GM19239 (cell line): Measurements from ENCODE around the gene STH.
A peak's percentile ranks its signal among the peaks of the same experiment; 100 is the strongest.
"Not testable (repeated sequence)": the region's sequence is repeated elsewhere in the genome, so short reads cannot be mapped to it uniquely, and the experiment has no call there.

Source experiments
- DNase-seq: peaks from one replicate; pipeline ENCODE4 v3.0.0; 2011; ENCODE audit warnings: low spot score; ENCODE audit not compliant: insufficient read length
- FAIRE-seq: peaks from 2 replicates; lab custom pipeline; 2011; peaks lifted over from hg19 to GRCh38; lab: Jason Lieb, UNC

The STH gene

GRCh38 chr17:45998987-45999899 is at the start of gene STH:
Gene STH, plus strand, starts transcription at chr17:45999250. Its CDS starts 30 bp downstream, at chr17:45999280.
- no peak for DNase-seq
- no peak for FAIRE-seq

- FAIRE-seq (peak; percentile 61), DNase-seq (no peak)
Measured at GRCh38 chr17:45949755-45950320, 49.2 kb upstream of the STH start.

- FAIRE-seq (no peak), DNase-seq (no peak)
Measured at GRCh38 chr17:45950888-45951287, 48.2 kb upstream of the STH start.

- DNase-seq, result no peak
- FAIRE-seq, result no peak
Measured at GRCh38 chr17:45951403-45951802, 47.6 kb upstream of the STH start.

- DNase-seq, result no peak
- FAIRE-seq, result no peak
Measured at GRCh38 chr17:45951941-45952340, 47.1 kb upstream of the STH start.

GRCh38 chr17:45952814-45953320 is 46.2 kb upstream of the STH start:
- DNase-seq, result no peak
- no peak for FAIRE-seq

- FAIRE-seq (no peak), DNase-seq (no peak)
Measured at GRCh38 chr17:45953561-45953960, 45.5 kb upstream of the STH start.

- no peak for FAIRE-seq
- DNase-seq, result no peak
Measured at GRCh38 chr17:45954914-45955313, 44.1 kb upstream of the STH start.

GRCh38 chr17:45955326-45955725 is 43.7 kb upstream of the STH start:
- no peak for DNase-seq
- FAIRE-seq, result no peak

GRCh38 chr17:45956090-45956489 is 43.0 kb upstream of the STH start:
- DNase-seq (no peak), FAIRE-seq (no peak)

- not testable (repeated sequence) for FAIRE-seq, DNase-seq
Measured at GRCh38 chr17:45956746-45957145, 42.3 kb upstream of the STH start.

GRCh38 chr17:45958307-45958706 is 40.7 kb upstream of the STH start:
- FAIRE-seq (no peak), DNase-seq (no peak)

- DNase-seq (no peak), FAIRE-seq (no peak)
Measured at GRCh38 chr17:45958994-45959665, 39.9 kb upstream of the STH start.

GRCh38 chr17:45960311-45960710 is 38.7 kb upstream of the STH start:
- DNase-seq, result no peak
- no peak for FAIRE-seq

GRCh38 chr17:45961206-45961605 is 37.8 kb upstream of the STH start:
- no peak for DNase-seq
- FAIRE-seq, result no peak

GRCh38 chr17:45962221-45962972 is 36.7 kb upstream of the STH start:
- FAIRE-seq (no peak), DNase-seq (no peak)

GRCh38 chr17:45963283-45963682 is 35.8 kb upstream of the STH start:
- no peak for DNase-seq
- FAIRE-seq, result no peak

- FAIRE-seq (no peak), DNase-seq (no peak)
Measured at GRCh38 chr17:45963889-45964288, 35.2 kb upstream of the STH start.

GRCh38 chr17:45964634-45965033 is 34.4 kb upstream of the STH start:
- FAIRE-seq (no peak), DNase-seq (no peak)

GRCh38 chr17:45965812-45966211 is 33.2 kb upstream of the STH start:
- DNase-seq, result no peak
- FAIRE-seq, result no peak
